Suprapubic skin (tissue), 4 donors: ENCODE data around the gene ATP6V0D1.

Experiments used
- CTCF ChIP-seq, 2 donors: fragments of 200-600 bp in 1 of 2; fragments of 450-650 bp in 1 of 2; sonication (generic) in 1 of 2; IDR thresholded peaks; one replicate each; pipeline ENCODE4 v1.5.1; 2016 to 2019; ENCODE audit warnings: antibody characterized with exemption in 2 of 2, mild to moderate bottlenecking in 1 of 2, moderate library complexity in 1 of 2
- EP300 ChIP-seq: sonication (generic); formaldehyde crosslinking; IDR thresholded peaks from one replicate; pipeline ENCODE4 v1.6.1; 2017; ENCODE audit warnings: antibody characterized with exemption
- POLR2A ChIP-seq, 2 donors: fragments of 450-650 bp; IDR thresholded peaks; one replicate each; pipeline ENCODE4 v1.6.1; 2017; ENCODE audit warnings: antibody characterized with exemption in 2 of 2, mild to moderate bottlenecking in 2 of 2, moderate library complexity in 2 of 2
- POLR2AphosphoS5 ChIP-seq, 3 donors: sonication (generic); formaldehyde crosslinking; IDR thresholded peaks; one replicate each; pipeline ENCODE4 v1.6.1; 2017; ENCODE audit warnings: antibody characterized with exemption in 3 of 3

- TF ChIP-seq CTCF (IDR thresholded peaks at IDR 0.05), result no peak
- TF ChIP-seq POLR2A (IDR thresholded peaks at IDR 0.05), result no peak
- TF ChIP-seq POLR2AphosphoS5 (IDR thresholded peaks at IDR 0.05), result no peak
- TF ChIP-seq EP300, result no peak
Observed at GRCh38 chr16:67449336-67449735, 31.6 kb downstream of the ATP6V0D1 start.
